SK-N-SH treated with all-trans-retinoic acid at 6 μM for 48 hours (cell line): ENCODE data around the gene CRAMP1.

Experiments
- ATAC-seq: fragments of 200-7000 bp; cut with Tn5 transposase; 3 replicates; pipeline ENCODE4 v1.9.1; 2020; ENCODE audit warnings: mild to moderate bottlenecking, moderate library complexity
- ARNTL ChIP-seq: fragments of 450-650 bp; formaldehyde crosslinking; IDR thresholded peaks from 2 replicates; pipeline ENCODE4 v1.5.0; 2020; ENCODE audit warnings: low read depth, mild to moderate bottlenecking, moderate library complexity, borderline replicate concordance
- BACH2 ChIP-seq: fragments of 250-450 bp; sonication (Bioruptor Pico); IDR thresholded peaks from 2 replicates; pipeline ENCODE4 v1.9.0; 2021; ENCODE audit warnings: mild to moderate bottlenecking, borderline replicate concordance
- CREB5 ChIP-seq: fragments of 250-450 bp; sonication (Bioruptor Pico); IDR thresholded peaks from 2 replicates; pipeline ENCODE4 v1.5.1; 2020; ENCODE audit warnings: low read depth, mild to moderate bottlenecking, moderate library complexity
- CSDC2 ChIP-seq: fragments of 250-450 bp; sonication (Bioruptor Pico); IDR thresholded peaks from 2 replicates; pipeline ENCODE4 v1.5.0; 2020; ENCODE audit warnings: mild to moderate bottlenecking, moderate library complexity
- CSRNP3 ChIP-seq: fragments of 250-450 bp; sonication (Bioruptor Pico); IDR thresholded peaks from 2 replicates; pipeline ENCODE4 v1.5.1; 2021; ENCODE audit warnings: mild to moderate bottlenecking, moderate library complexity
- ESRRG ChIP-seq: fragments of 250-450 bp; sonication (Bioruptor Pico); IDR thresholded peaks from 2 replicates; pipeline ENCODE4 v1.6.1; 2021; ENCODE audit warnings: mild to moderate bottlenecking
- GLIS3 ChIP-seq: fragments of 250-450 bp; sonication (Bioruptor Pico); IDR thresholded peaks from 2 replicates; pipeline ENCODE4 v1.5.0; 2020; ENCODE audit warnings: mild to moderate bottlenecking, moderate library complexity
- ISL1 ChIP-seq: fragments of 250-450 bp; sonication (Bioruptor Pico); IDR thresholded peaks from 2 replicates; pipeline ENCODE4 v2.1.2; 2022; ENCODE audit warnings: mild to moderate bottlenecking, moderate library complexity
- OSR1 ChIP-seq: fragments of 250-450 bp; sonication (Bioruptor Pico); IDR thresholded peaks from 2 replicates; pipeline ENCODE4 v1.8.0; 2022; ENCODE audit warnings: moderate library complexity, mild to moderate bottlenecking, inconsistent platforms
- POU6F1 ChIP-seq: fragments of 250-450 bp; sonication (Bioruptor Pico); IDR thresholded peaks from 2 replicates; pipeline ENCODE4 v1.8.0; 2021; ENCODE audit warnings: low read depth, mild to moderate bottlenecking, moderate library complexity, borderline replicate concordance
- PPARA ChIP-seq: fragments of 250-450 bp; sonication (Bioruptor Pico); IDR thresholded peaks from 2 replicates; pipeline ENCODE4 v1.5.0; 2020; ENCODE audit warnings: mild to moderate bottlenecking, borderline replicate concordance
- RARB ChIP-seq: fragments of 250-450 bp; sonication (Bioruptor Pico); IDR thresholded peaks from 2 replicates; pipeline ENCODE4 v1.8.0; 2021; ENCODE audit warnings: mild to moderate bottlenecking, moderate library complexity
- SNAI2 ChIP-seq: fragments of 250-450 bp; sonication (Bioruptor Pico); IDR thresholded peaks from 2 replicates; pipeline ENCODE4 v1.5.0; 2020; ENCODE audit warnings: mild to moderate bottlenecking, moderate library complexity
- TCF4 ChIP-seq: fragments of 250-450 bp; sonication (Bioruptor Pico); IDR thresholded peaks from 2 replicates; pipeline ENCODE4 v1.8.0; 2021; ENCODE audit warnings: mild to moderate bottlenecking, moderate library complexity, borderline replicate concordance
- TOX ChIP-seq: fragments of 250-450 bp; sonication (Bioruptor Pico); IDR thresholded peaks from 2 replicates; pipeline ENCODE4 v1.8.0; 2021; ENCODE audit warnings: mild to moderate bottlenecking, moderate library complexity, borderline replicate concordance
- TSHZ2 ChIP-seq: fragments of 250-450 bp; sonication (Bioruptor Pico); IDR thresholded peaks from 2 replicates; pipeline ENCODE4 v1.5.0; 2020; ENCODE audit warnings: mild to moderate bottlenecking, moderate library complexity
- ZFP3 ChIP-seq: fragments of 250-450 bp; sonication (Bioruptor Pico); IDR thresholded peaks from 2 replicates; pipeline ENCODE4 v1.5.0; 2020; ENCODE audit warnings: mild to moderate bottlenecking, moderate library complexity
- ZFP30 ChIP-seq: fragments of 450-650 bp; formaldehyde crosslinking; IDR thresholded peaks from 2 replicates; pipeline ENCODE4 v1.5.0; 2022; ENCODE audit warnings: mild to moderate bottlenecking, moderate library complexity
- ZNF565 ChIP-seq: fragments of 450-650 bp; formaldehyde crosslinking; conservative IDR thresholded peaks from 2 replicates; pipeline ENCODE4 v1.5.0; 2020; ENCODE audit warnings: low read depth, mild to moderate bottlenecking, moderate library complexity
- ZNF70 ChIP-seq: fragments of 450-650 bp; formaldehyde crosslinking; IDR thresholded peaks from 2 replicates; pipeline ENCODE4 v1.5.0; 2020; ENCODE audit warnings: mild to moderate bottlenecking, moderate library complexity
- ZNF8 ChIP-seq: fragments of 450-650 bp; formaldehyde crosslinking; IDR thresholded peaks from 2 replicates; pipeline ENCODE4 v1.5.0; 2020; ENCODE audit warnings: mild to moderate bottlenecking, moderate library complexity

CRAMP1 gene

GRCh38 chr16:1691276-1691675 is 79.1 kb downstream of the CRAMP1 start:
- peak; percentile 80 for ATAC-seq
- TF ChIP-seq ISL1 (CRISPR knock-in tag) = 0 out of 2 replicates have a peak, but pooled peaks have one; percentile 17
- no peak for TF ChIP-seq TCF4

GRCh38 chr16:1691956-1692355 is 79.8 kb downstream of the CRAMP1 start:
- ATAC-seq = peak; percentile 76

GRCh38 chr16:1696863-1697262 is 84.7 kb downstream of the CRAMP1 start:
- no peak for ATAC-seq
- TF ChIP-seq TOX (CRISPR knock-in tag) (no peak), ZNF8 (CRISPR knock-in tag) (peak; percentile 54; the same call in 1 of the 2 replicates)

More at GRCh38 chr16:1691956-1692355, 79.8 kb downstream of the CRAMP1 start:
- TF ChIP-seq ZFP3 (CRISPR knock-in tag) = 0 out of 2 replicates have a peak, but pooled peaks have one; percentile 59
- TF ChIP-seq ESRRG (CRISPR knock-in tag) = no peak

GRCh38 chr16:1698680-1699079 is 86.5 kb downstream of the CRAMP1 start:
- no peak for ATAC-seq
- TF ChIP-seq ARNTL (CRISPR knock-in tag) (no peak), TOX (CRISPR knock-in tag) (no peak), ESRRG (CRISPR knock-in tag) (no peak), ZNF70 (CRISPR knock-in tag) (no peak), PPARA (no peak), CSRNP3 (CRISPR knock-in tag) (no peak), ZNF8 (CRISPR knock-in tag) (no peak), CREB5 (CRISPR knock-in tag) (no peak), POU6F1 (no peak), BACH2 (CRISPR knock-in tag) (no peak), RARB (CRISPR knock-in tag) (no peak), OSR1 (CRISPR knock-in tag) (no peak), CSDC2 (no peak), GLIS3 (no peak), ZFP30 (CRISPR knock-in tag) (no peak), TCF4 (no peak), TSHZ2 (CRISPR knock-in tag) (no peak), SNAI2 (no peak), ISL1 (CRISPR knock-in tag) (no peak)

- ATAC-seq = no peak
- TF ChIP-seq ZFP3 (CRISPR knock-in tag) = no peak
- TF ChIP-seq ESRRG (CRISPR knock-in tag) = no peak
- TF ChIP-seq ZNF8 (CRISPR knock-in tag) = no peak
- TF ChIP-seq TCF4 = no peak
- TF ChIP-seq ARNTL (CRISPR knock-in tag) = no peak
- TF ChIP-seq CREB5 (CRISPR knock-in tag) = no peak
- TF ChIP-seq ZNF565 (CRISPR knock-in tag) = no peak
- TF ChIP-seq CSRNP3 (CRISPR knock-in tag) = no peak
- TF ChIP-seq TSHZ2 (CRISPR knock-in tag) = no peak
- TF ChIP-seq TOX (CRISPR knock-in tag) = no peak
- TF ChIP-seq CSDC2 = no peak
Measured at GRCh38 chr16:1700246-1700645, 88.1 kb downstream of the CRAMP1 start.
